NT2/D1 (cell line): ENCODE results near the gene ZNF664.

Source experiments
- SUZ12 ChIP-seq: IDR thresholded peaks from 2 replicates; pipeline ENCODE4 v1.6.1; 2011; ENCODE audit not compliant: insufficient read length, insufficient read depth; ENCODE audit errors: extremely low read depth
- YY1 ChIP-seq: IDR thresholded peaks from 2 replicates; pipeline ENCODE4 v1.6.1; 2011; ENCODE audit not compliant: insufficient read length, insufficient read depth

DNA sequence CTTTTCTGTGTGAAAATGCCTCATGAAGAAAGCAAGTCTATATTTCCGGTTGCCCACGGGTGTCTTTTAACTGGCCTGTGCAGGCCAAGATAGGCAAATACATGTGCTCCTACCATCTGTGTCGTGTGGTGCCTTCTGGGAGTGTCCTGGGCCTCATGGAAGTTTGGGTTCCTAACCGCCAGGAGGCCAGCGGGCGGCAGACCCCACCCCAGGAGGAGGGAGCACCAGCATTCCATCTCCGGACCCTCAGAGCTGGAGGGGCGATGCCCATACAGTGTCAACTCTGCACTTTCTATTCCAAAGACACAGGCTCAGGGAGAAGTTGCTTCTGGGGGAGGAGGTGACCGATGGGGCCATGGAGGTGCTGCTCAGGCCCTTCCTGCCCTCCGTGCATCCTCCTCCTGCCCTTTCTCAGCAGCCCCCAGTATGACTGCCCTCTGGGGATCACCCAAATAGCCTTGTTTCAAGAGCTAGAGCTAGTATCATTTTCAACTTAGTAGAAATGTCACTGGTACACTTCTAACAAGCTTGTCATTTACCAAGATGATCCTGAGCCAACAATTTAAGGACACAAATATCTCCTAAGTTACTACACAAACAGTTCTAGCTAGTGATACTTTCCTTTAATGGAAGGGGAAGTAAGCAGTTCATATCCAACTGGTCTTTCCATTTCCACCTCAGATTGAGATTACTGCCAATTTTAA, 18.2 kb upstream of the ZNF664 start:
- TF ChIP-seq SUZ12 (no peak), YY1 (no peak)
